ENCODE results near the gene FOLR3.

FOLR3 gene

DNA sequence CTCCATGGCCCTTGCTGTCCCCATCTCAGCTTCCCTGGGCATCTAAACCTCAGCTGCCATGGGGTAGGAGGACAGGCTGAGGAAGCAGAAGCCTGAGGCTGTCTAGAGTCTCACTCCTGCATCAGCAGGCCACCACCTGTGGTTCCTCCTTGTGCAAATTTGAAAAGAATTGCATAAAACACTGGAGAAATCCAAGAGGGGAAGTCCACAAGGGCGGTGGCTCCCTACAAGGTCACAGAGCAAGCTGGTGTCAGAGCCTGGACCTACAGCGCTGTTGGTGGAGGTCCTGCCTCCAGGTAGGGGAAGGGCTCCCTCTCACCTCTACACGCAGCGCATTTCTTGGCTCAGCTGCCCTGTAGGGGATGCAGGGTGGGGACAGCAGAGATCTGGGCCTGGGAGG is at the start of gene FOLR3:
Gene FOLR3, plus strand, starts transcription at position 253 of the 400 bp plus-strand sequence. CDS start 228 bp downstream, outside the sequence.
- peak; percentile 5 to 40 for DNase-seq

DNA sequence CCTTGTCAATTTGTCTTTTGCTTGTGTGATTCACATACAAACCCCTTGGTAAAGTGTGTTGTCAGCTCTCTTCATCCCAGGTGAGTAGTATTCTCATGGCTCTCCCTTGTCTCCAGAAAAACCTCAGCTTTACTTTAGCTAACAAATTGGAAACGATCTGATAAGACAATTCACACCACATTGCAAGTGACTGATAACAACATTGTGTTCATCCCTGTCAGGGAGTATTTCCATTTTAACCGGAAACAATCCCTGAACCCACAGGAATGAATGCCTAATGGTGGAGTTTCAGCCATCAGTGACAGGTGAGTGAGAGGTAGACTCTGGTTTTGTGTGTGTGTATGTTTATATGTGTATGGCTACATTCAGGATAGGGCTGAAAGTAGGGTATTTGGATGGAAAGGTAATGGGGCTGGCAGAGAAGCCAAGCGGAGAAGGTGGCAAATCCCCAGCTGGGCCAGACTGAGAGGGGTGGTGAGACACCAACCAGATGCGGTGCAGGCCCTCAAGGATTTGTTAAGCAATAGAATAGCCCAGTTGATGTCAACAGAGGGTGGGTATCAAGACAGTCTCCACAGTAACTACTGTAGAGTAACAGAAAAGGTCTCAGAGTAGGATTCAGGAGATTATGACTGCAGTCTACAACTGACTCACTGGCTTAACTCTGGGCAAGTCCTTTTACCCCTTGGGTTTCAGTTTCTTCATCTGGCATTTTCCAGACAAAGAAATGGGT is 47.3 kb upstream of the FOLR3 start:
- no peak for DNase-seq

- DNase-seq, result peak; percentile 86 to 95
Measured at GRCh38 chr11:72091292-72091691, 44.2 kb upstream of the FOLR3 start.

DNA sequence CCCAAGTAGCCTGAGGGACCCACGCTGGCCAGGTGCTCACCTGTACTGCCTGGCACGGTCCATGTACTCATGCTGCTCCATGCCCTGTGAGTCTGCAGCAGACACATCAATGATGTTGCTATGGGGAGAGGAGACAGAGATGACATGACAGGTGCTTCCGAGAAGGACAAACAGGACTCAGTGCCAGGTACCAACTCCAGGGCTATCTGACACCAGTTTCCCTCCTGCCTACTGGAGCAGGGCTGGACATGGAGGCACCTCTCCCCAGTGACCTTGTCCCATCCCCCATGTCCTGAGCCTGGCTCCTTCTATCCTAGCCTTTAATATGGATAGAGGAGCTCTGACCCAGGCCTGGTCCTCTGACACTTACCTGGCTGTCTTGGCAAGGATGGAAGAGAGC is 36.8 kb upstream of the FOLR3 start:
- no peak for DNase-seq

GRCh38 chr11:72100009-72100408 is 35.5 kb upstream of the FOLR3 start:
- DNase-seq, result no peak

GRCh38 chr11:72100462-72100861 is 35.1 kb upstream of the FOLR3 start:
- peak; percentile 94 to 96 for DNase-seq

DNA sequence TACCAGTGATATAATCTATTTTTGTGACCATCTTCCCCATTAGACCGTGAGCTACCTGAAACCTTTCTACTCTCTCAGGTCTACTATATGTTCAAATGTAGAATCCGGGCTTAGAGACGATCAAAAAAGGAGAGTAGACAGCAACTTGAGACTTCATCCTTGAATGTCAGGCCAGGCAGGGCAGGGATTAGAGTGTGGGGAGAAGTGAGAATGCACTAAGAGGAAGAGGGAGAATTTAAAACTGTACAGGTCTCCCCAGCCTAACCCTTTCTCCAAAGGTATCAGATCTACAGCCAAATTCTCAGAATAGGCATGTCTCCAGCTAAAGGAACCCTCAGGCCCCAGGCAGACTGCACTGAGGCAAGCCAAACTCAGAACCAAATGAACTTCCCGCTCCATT is 33.4 kb upstream of the FOLR3 start:
- DNase-seq, result no peak

GRCh38 chr11:72102631-72102945 is 32.9 kb upstream of the FOLR3 start:
- no peak for DNase-seq

DNA sequence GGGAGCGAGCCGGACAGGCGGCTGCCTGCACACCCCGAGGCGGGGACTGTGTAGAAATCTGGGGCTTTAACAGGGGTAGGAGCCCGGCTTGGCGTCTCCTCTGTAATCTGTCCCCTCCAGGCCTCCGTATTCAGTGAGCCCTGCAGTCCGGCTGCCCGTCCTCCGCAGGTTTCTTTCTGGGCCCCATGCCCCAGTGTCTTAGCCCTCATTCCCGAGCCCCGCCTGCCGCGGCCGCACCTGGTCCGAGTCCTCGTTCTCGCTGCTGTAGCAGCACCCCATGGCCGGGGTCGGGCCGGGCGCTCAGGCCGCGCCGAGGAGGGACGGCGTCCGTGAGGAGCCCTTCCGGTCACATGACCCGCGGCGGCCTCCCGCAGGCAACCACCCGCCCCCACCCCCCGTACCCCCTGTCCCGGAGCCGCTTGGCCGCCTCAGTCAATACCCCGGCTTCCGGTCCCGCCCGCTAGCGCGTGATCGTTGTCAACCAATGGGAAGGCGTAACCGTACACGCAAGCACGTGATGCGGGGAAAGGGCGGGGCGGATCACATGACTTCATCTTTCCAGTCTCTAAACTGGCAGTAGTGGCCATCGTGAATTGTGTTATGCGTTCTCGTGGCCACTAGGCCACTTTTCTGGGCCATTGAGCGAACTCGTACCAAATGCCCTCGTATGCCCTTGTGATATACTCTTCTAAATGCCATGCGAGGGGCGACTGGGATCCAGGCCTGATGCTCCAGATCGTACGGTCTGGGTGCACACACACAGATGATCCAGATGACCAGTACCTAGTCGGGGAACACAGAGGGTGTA is 32.4 kb upstream of the FOLR3 start, which contains the start of gene LAMTOR1:
Gene LAMTOR1, minus strand, starts transcription at position 352 of the 808 bp plus-strand sequence. Its CDS starts 73 bp downstream, at position 279.
- peak; percentile 96 to 98 for DNase-seq

- no peak for DNase-seq
Measured at GRCh38 chr11:72103754-72104167, 31.8 kb upstream of the FOLR3 start.

GRCh38 chr11:72105888-72106287 is 29.6 kb upstream of the FOLR3 start, which contains the start of gene TOMT:
TSS of gene TOMT (plus strand) at chr11:72105924. CDS start at chr11:72105952, 28 bp downstream.
- DNase-seq, result no peak

GRCh38 chr11:72111300-72112142 is 24.0 kb upstream of the FOLR3 start:
- no peak for DNase-seq

GRCh38 chr11:72112143-72112977 is 23.2 kb upstream of the FOLR3 start, which contains the start of gene ANAPC15:
TSS of gene ANAPC15 (minus strand) at chr11:72112695. CDS start at chr11:72111276, 1,419 bp downstream.
- DNase-seq, result peak; percentile 98 to 99

DNA sequence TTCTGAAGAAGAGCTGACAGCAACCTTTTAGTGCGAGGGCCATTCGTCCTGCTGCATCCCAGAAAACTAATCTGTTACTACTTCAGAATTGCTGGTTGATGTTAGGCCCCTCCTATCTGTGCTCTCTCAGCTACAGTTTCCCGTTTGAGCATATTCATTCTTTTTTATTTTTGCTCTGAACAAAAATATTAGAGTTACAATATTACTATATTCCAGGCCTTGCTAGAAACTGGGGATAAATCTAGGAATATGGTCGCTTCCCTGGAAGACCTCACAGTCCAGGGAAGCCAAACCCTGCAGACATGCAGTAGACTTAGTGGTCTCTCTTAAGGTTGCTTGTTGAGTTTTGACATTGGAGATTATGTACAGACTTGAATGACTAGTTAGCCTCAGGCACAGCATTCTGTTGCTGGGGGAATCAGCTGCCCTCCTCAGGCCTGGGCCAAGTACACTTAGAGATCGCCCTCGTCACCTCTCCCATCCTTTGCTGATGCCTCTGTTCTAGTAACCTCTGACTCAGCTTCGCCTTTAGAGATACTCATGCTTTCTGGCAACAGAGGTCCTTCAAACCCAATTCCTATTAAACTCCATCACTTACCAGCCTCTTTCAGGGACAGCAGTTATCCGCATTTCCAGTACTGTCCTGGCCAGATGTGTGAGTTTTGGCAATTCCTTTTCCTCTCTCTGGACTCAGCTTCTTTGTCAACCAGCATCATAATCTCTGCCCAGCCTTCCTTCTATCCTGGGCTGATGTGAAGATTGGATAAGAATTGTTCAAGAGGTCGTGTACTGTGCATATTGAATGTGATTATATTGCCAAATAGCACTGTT is 22.3 kb upstream of the FOLR3 start:
- no peak for DNase-seq

GRCh38 chr11:72114570-72114969 is 21.0 kb upstream of the FOLR3 start:
- DNase-seq, result no peak

DNA sequence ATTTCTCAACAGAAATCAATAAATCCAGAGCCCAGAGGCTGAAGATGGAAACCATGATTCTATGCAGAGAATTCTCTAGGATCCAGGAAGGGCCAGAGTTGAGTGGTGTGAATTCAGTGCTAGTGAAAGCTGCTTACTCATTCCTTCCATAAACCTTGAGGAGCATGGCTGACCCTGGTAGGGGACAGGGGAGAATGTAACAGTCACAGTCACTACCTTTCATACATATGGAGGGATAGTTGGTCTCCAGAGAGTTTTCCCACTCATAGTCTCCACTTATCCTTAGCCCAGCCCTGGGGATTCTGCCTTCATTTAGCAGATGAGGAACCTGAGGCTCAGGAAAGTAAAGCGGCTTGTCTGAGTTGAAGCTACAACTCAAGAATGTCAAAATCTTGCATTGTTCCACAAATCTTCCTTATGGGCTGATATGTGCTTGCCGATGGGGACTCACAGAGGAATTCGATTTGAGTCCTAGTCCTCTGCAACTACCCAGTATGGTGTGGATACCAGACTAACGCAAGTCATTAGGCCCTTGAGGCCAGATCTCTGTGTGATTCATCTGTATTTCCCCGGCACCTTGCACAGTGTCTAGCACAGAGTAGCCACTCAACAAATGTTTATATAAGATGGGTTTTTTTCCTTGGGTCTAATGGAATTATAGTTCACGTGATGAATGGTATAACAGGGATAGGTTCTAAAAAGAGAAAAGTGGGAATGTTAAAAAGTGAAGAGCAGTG is 19.3 kb upstream of the FOLR3 start:
- DNase-seq, result no peak

DNA sequence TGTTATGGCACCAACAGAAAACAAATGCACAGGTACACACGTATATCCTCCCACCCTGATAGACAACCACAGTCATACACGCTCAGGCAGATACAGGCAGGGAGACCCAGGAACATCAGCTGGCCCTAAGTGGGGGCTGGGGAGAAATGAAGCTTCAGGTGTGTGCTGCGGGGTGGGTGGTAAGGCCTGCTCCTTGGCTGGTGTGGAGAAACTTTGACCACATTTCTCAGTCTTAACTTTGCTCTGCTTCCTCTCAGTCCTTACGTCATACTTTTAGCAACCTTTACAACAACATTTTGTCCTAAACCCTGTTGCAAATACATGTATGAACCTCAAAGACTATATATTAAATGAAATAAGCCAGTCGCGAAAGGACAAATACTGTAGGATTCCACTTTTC is 16.3 kb upstream of the FOLR3 start:
- DNase-seq, result peak; percentile 72 to 78

GRCh38 chr11:72120930-72121329 is 14.6 kb upstream of the FOLR3 start:
- no peak for DNase-seq

DNA sequence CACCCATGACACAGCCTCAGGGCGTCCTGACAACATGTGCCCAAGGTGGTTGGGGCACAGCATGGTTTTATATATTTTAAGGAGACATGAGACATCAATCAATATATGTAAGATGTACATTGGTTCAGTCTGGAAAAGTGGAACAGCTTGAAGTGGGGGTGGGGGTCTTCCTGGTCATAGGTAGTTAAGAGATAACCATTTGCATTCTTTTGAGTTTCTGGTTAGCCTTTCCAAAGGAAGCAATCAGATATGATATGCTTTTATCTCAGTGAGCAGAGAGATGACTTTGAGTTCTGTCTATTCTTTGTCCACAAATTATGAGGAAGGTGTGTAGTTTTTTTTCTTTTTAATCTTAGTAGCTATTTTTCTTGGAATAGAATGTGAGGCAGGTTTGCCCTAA is 12.9 kb upstream of the FOLR3 start:
- DNase-seq, result no peak

- DNase-seq, result no peak
Measured at GRCh38 chr11:72123117-72123653, 12.3 kb upstream of the FOLR3 start.

All from AML-193 (cell line).